OCI-LY3 (cell line): ENCODE data around the gene SNX21.

Source experiments
- EZH2phosphoT487 ChIP-seq: fragments of 200-600 bp; shearing (Covaris generic); IDR thresholded peaks from 2 replicates; pipeline ENCODE4 v1.6.1; 2018; ENCODE audit warnings: antibody characterized with exemption, mixed run types, low read depth
- TF ChIP-seq, protein P1 (sequence below): fragments of 200-600, 300-600 bp; sonication (generic); IDR thresholded peaks from 2 replicates; pipeline ENCODE4 v1.5.1; 2014; ENCODE audit warnings: antibody characterized with exemption, low read length, low read depth

DNA sequence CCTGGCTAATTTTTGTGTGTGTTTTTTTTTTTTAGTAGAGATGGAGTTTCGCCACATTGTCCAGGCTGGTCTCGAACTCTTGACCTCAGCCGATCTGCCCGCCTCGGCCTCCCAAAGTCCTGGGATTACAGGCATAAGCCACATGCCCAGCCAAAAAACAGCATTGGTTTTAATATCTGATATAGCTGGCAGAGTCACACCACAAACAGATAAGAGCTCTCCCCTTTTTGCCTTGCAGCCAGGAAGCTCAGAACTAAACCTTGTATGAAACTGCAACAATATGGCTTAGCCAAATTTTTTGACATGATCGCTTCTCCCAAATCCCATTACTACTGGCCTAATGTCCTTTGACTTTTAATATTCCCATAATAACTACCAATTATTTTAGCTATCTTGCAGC lies 18.7 kb downstream of the SNX21 start:
- TF ChIP-seq, protein P1, sequence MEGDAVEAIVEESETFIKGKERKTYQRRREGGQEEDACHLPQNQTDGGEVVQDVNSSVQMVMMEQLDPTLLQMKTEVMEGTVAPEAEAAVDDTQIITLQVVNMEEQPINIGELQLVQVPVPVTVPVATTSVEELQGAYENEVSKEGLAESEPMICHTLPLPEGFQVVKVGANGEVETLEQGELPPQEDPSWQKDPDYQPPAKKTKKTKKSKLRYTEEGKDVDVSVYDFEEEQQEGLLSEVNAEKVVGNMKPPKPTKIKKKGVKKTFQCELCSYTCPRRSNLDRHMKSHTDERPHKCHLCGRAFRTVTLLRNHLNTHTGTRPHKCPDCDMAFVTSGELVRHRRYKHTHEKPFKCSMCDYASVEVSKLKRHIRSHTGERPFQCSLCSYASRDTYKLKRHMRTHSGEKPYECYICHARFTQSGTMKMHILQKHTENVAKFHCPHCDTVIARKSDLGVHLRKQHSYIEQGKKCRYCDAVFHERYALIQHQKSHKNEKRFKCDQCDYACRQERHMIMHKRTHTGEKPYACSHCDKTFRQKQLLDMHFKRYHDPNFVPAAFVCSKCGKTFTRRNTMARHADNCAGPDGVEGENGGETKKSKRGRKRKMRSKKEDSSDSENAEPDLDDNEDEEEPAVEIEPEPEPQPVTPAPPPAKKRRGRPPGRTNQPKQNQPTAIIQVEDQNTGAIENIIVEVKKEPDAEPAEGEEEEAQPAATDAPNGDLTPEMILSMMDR: no peak
- TF ChIP-seq EZH2phosphoT487: no peak
